Measurements from ENCODE around the gene MEGF6. TPM values are rescaled to one million over a fixed set of nuclear protein-coding genes. Genes with fewer than 3 reads are reported as not detected.
"Not testable (repeated sequence)": the region's sequence is repeated elsewhere in the genome, so short reads cannot be mapped to it uniquely, and the experiment has no call there.

MEGF6 gene
- total RNA-seq, 1 donor from 2014 or later, result 5.3 TPM

- no peak for DNase-seq (ENCODE audit: low spot score in 2 of 2)
- no peak for FAIRE-seq
These were observed 19.6 kb upstream of the MEGF6 start for GRCh38 chr1:3630914-3631313.

- DNase-seq (ENCODE audit: low spot score in 2 of 2), result no peak
- FAIRE-seq, result no peak
These were observed 18.9 kb upstream of the MEGF6 start for GRCh38 chr1:3630161-3630611.

GRCh38 chr1:3629561-3630160 lies 18.4 kb upstream of the MEGF6 start:
- FAIRE-seq, result no peak
- no peak for DNase-seq (ENCODE audit: low spot score in 2 of 2)

- DNase-seq (ENCODE audit: low spot score in 2 of 2) (no peak), FAIRE-seq (no peak)
These were observed 17.1 kb upstream of the MEGF6 start for GRCh38 chr1:3628445-3628844.

GRCh38 chr1:3627515-3628253 lies 16.4 kb upstream of the MEGF6 start:
- DNase-seq (ENCODE audit: low spot score in 2 of 2), result no peak
- FAIRE-seq, result no peak

- DNase-seq (ENCODE audit: low spot score in 2 of 2), result no peak
- FAIRE-seq, result no peak
These were observed 14.7 kb upstream of the MEGF6 start for GRCh38 chr1:3626025-3626424.

- no peak for FAIRE-seq
These were observed 14.0 kb upstream of the MEGF6 start for GRCh38 chr1:3625151-3625907.

GRCh38 chr1:3624200-3625136 lies 13.2 kb upstream of the MEGF6 start, which contains the start of gene TPRG1L:
Gene TPRG1L, plus strand, starts transcription at chr1:3625015. Its CDS starts 58 bp downstream, at chr1:3625073.
- DNase-seq (ENCODE audit: low spot score in 2 of 2) (peak; percentile 100), FAIRE-seq (peak; percentile 3)

More at GRCh38 chr1:3625151-3625907, 14.0 kb upstream of the MEGF6 start:
- DNase-seq (ENCODE audit: low spot score in 2 of 2), result peak; percentile 52 to 64

GRCh38 chr1:3623441-3624199 lies 12.3 kb upstream of the MEGF6 start:
- DNase-seq (ENCODE audit: low spot score in 2 of 2), result no peak
- FAIRE-seq, result no peak

- not testable (repeated sequence) for FAIRE-seq; DNase-seq (ENCODE audit: low spot score in 2 of 2)
These were observed 10.8 kb upstream of the MEGF6 start for GRCh38 chr1:3622102-3622501.

GRCh38 chr1:3621151-3621671 lies 9.9 kb upstream of the MEGF6 start:
- not testable (repeated sequence) for DNase-seq (ENCODE audit: low spot score in 2 of 2); FAIRE-seq

- DNase-seq (ENCODE audit: low spot score in 2 of 2) (no peak), FAIRE-seq (no peak)
These were observed 9.4 kb upstream of the MEGF6 start for GRCh38 chr1:3620708-3621107.

GRCh38 chr1:3618881-3619671 lies 7.8 kb upstream of the MEGF6 start:
- DNase-seq (ENCODE audit: low spot score in 2 of 2), result peak; percentile 83 to 86
- no peak for FAIRE-seq

GRCh38 chr1:3618531-3618880 lies 7.2 kb upstream of the MEGF6 start:
- no peak for DNase-seq (ENCODE audit: low spot score in 2 of 2)
- FAIRE-seq, result no peak

- FAIRE-seq, result no peak
These were observed 6.6 kb upstream of the MEGF6 start for GRCh38 chr1:3617806-3618345.

GRCh38 chr1:3616861-3617260 lies 5.6 kb upstream of the MEGF6 start:
- DNase-seq (ENCODE audit: low spot score in 2 of 2) (no peak), FAIRE-seq (no peak)

More at GRCh38 chr1:3617806-3618345, 6.6 kb upstream of the MEGF6 start:
- no peak for DNase-seq (ENCODE audit: low spot score in 2 of 2)

- FAIRE-seq, result no peak
These were observed 3.7 kb upstream of the MEGF6 start for GRCh38 chr1:3614755-3615742.

More at GRCh38 chr1:3614755-3615742, 3.7 kb upstream of the MEGF6 start:
- DNase-seq (ENCODE audit: low spot score in 2 of 2), result no peak

Measured in frontal cortex (tissue), 4 donors.